ENCODE data around the gene SMIM23. TPM values are rescaled to one million over a fixed set of nuclear protein-coding genes. Genes with fewer than 3 reads are reported as not detected.

Gene SMIM23
- total and polyA plus RNA-seq, 2 of the 4 experiments (the other 2 are of a cell fraction): not detected

- peaks cover 3% of the 10 kb centered on the region for H3K4me1 ChIP-seq (ENCODE audit: control insufficient read depth, insufficient read depth, low read length)
- no peak overlapping the region for H3K4ac ChIP-seq (ENCODE audit: low read depth, low read length)
- H3K18ac ChIP-seq (ENCODE audit: low read depth, low read length): no peak overlapping the region
- no peak overlapping the region for H4K5ac ChIP-seq (ENCODE audit: low read depth, low read length)
- no peak overlapping the region for H3K23ac ChIP-seq (ENCODE audit: low read depth, low read length)
- no TSS peak for BruUV-seq (replicated peaks)
- H3K9ac ChIP-seq (ENCODE audit: low read depth, low read length): no peak overlapping the region
- no peak overlapping the region for H3K56ac ChIP-seq (ENCODE audit: extremely low read depth, insufficient read depth, low read length)
- H4K8ac ChIP-seq (ENCODE audit: low read depth in 2 of 2, low read length in 2 of 2): no peak overlapping the region
- dilution Hi-C loops (cut with HindIII; ENCODE audit: low sequenced_read_pairs, unreplicated experiment): no loop called here
- ChIA-PET POLR2A (ENCODE audit: unreplicated experiment) (no interaction called here), CTCF (no interaction called here)
- H2BK120ac ChIP-seq (ENCODE audit: low read depth, low read length): no peak overlapping the region
- no peak for DNase-seq
- TF ChIP-seq CTCF (conservative IDR thresholded peaks at IDR 0.05; ENCODE audit: low read depth, low read length): no peak
- TF ChIP-seq MAFK (IDR thresholded peaks at IDR 0.05; ENCODE audit: low read depth, low read length): no peak
- TF ChIP-seq MXI1 (IDR thresholded peaks at IDR 0.05; ENCODE audit: borderline replicate concordance, low read depth, low read length): no peak
- no peak overlapping the region for H2AK9ac ChIP-seq (replicated peaks; ENCODE audit: low read depth, low read length, poor library complexity)
- no peaks in the 10 kb centered on the region for H3K36me3 ChIP-seq (ENCODE audit: control insufficient read depth, insufficient read depth, low read length)
- no peak overlapping the region for H3K27ac ChIP-seq (ENCODE audit: insufficient read depth, low read length)
- peaks cover 6% of the 10 kb centered on the region; the same call in 1 of the 2 replicates for H3K9me3 ChIP-seq (ENCODE audit: control insufficient read depth, insufficient read depth, low read length)
- no peak overlapping the region for H2BK5ac ChIP-seq (ENCODE audit: low read depth, low read length, poor library complexity, severe bottlenecking)
- no peak overlapping the region for H3K14ac ChIP-seq (replicated peaks; ENCODE audit: low read depth, low read length)
- H3K4me2 ChIP-seq (ENCODE audit: low read depth, low read length): no peak overlapping the region
- H3K4me3 ChIP-seq (ENCODE audit: insufficient read depth, low read depth, low read length): no peak overlapping the region
- H3K27me3 ChIP-seq (ENCODE audit: control insufficient read depth, insufficient read depth, low read length): peaks cover 9% of the 10 kb centered on the region
- peaks cover 3% of the 10 kb centered on the region; the same call in 1 of the 2 replicates for H3K9me1 ChIP-seq (ENCODE audit: insufficient read depth, low read length)
- no peaks in the 10 kb centered on the region for H4K20me1 ChIP-seq (ENCODE audit: insufficient read depth, low read length)
- H2BK20ac ChIP-seq (ENCODE audit: low read depth, low read length): no peak overlapping the region
- no peak for ATAC-seq (ENCODE audit: low read depth)
- in situ Hi-C loops (cut with MboI; ENCODE audit: low sequenced_read_pairs): no loop called here
- H2BK15ac ChIP-seq (ENCODE audit: low read depth, low read length): no peak overlapping the region
- no peak overlapping the region for H4K91ac ChIP-seq (ENCODE audit: insufficient read depth, low read depth, low read length)
- WGBS, 2 experiments (ENCODE audit: extremely low coverage in 2 of 2, insufficient read length in 1 of 2): 61% methylated on average over 11 of the region's 20 CpGs; no CpG with 5 or more reads in 1 of the 2 experiments
- intact Hi-C loops (cut with micrococcal nuclease): no loop called here
- peak overlapping the region; percentile 40 for H2AFZ ChIP-seq (replicated peaks; ENCODE audit: low read length, poor library complexity)
- no peak overlapping the region for H2AK5ac ChIP-seq (ENCODE audit: low read depth, low read length)
- H3K79me1 ChIP-seq (ENCODE audit: low read depth in 1 of 2, low read length in 2 of 2): no peaks in the 10 kb centered on the region
Observed at GRCh38 chr5:171762903-171763302, 22.7 kb upstream of the SMIM23 start.
